WERI-Rb-1 (cell line): ENCODE measurements around the gene EMILIN3.

ENCODE experiments used
- DNase-seq: peaks from one replicate; pipeline ENCODE4 v3.0.0-alpha.2; 2020
- H3K27ac ChIP-seq: fragments of 250-450 bp; sonication (Bioruptor Pico); 2 replicates; pipeline ENCODE4 v1.5.1; 2020; ENCODE audit warnings: mild to moderate bottlenecking, moderate library complexity
- H3K27me3 ChIP-seq: fragments of 250-450 bp; sonication (Bioruptor Pico); 2 replicates; pipeline ENCODE4 v1.5.1; 2021; ENCODE audit warnings: mild to moderate bottlenecking, low read depth, moderate library complexity; ENCODE audit not compliant: insufficient read depth, severe bottlenecking
- H3K36me3 ChIP-seq: fragments of 250-450 bp; sonication (Bioruptor Pico); 2 replicates; pipeline ENCODE4 v1.5.1; 2020; ENCODE audit warnings: mild to moderate bottlenecking, moderate library complexity
- H3K4me3 ChIP-seq: 2 replicates; pipeline ENCODE4 v1.5.1; 2011; ENCODE audit warnings: low read depth, mild to moderate bottlenecking, control low read depth, low read length
- H3K9me3 ChIP-seq: fragments of 250-450 bp; sonication (Bioruptor Pico); 2 replicates; pipeline ENCODE4 v1.5.1; 2021; ENCODE audit warnings: mild to moderate bottlenecking, moderate library complexity; ENCODE audit not compliant: severe bottlenecking
- TF ChIP-seq, protein P1 (sequence below): IDR thresholded peaks from 2 replicates; pipeline ENCODE4 v1.5.1; 2011; ENCODE audit warnings: low read depth, mild to moderate bottlenecking, control low read depth, inconsistent platforms, low read length

The EMILIN3 gene

DNA sequence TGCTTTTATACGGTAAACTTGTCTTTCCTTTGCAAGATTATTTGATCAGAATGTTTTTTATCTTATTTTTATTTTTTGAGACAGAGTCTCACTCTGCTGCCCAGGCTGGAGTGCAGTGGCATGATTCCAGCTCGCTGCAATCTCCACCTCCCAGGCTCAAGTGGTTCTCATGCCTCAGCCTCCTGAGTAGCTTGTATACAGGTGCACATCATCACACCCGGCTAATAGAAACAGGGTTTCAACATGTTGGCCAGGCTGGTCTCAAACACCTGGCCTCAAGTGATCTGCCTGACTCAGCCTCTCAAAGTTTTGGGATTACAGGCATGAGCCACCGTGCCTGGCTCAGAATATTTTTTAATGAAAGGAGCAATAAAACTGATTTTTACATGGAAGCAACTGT is 34.9 kb downstream of the EMILIN3 start:
- no peaks in the 10 kb centered on the region for H3K9me3 ChIP-seq
- H3K4me3 ChIP-seq = no peak overlapping the region
- no peaks in the 10 kb centered on the region for H3K36me3 ChIP-seq
- no peaks in the 10 kb centered on the region for H3K27me3 ChIP-seq
- DNase-seq = no peak
- H3K27ac ChIP-seq = no peak overlapping the region
- TF ChIP-seq, protein P1, sequence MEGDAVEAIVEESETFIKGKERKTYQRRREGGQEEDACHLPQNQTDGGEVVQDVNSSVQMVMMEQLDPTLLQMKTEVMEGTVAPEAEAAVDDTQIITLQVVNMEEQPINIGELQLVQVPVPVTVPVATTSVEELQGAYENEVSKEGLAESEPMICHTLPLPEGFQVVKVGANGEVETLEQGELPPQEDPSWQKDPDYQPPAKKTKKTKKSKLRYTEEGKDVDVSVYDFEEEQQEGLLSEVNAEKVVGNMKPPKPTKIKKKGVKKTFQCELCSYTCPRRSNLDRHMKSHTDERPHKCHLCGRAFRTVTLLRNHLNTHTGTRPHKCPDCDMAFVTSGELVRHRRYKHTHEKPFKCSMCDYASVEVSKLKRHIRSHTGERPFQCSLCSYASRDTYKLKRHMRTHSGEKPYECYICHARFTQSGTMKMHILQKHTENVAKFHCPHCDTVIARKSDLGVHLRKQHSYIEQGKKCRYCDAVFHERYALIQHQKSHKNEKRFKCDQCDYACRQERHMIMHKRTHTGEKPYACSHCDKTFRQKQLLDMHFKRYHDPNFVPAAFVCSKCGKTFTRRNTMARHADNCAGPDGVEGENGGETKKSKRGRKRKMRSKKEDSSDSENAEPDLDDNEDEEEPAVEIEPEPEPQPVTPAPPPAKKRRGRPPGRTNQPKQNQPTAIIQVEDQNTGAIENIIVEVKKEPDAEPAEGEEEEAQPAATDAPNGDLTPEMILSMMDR = no peak

DNA sequence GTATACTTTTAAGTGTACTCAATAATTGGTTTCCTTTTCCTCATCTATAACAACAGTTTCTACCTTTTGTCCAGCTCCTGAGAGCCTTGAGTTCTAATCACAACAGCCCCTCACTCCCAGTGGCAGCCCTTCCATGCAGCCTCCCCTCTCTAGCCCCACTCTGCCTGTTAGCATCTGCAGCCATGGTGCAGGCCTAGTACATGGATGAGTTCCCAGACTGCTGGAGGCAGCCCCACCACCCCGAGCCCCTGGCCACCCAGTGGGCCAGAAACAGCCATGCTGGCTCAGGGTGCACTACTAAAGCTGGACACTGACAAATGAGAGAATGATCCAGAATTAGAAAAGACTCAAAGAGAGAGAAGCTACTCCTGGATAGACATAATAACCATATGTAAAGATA is 35.7 kb downstream of the EMILIN3 start:
- TF ChIP-seq, protein P1 = no peak
- no peak for DNase-seq
- Histone ChIP-seq H3K27ac (no peak overlapping the region), H3K9me3 (no peaks in the 10 kb centered on the region), H3K27me3 (no peaks in the 10 kb centered on the region), H3K4me3 (no peak overlapping the region), H3K36me3 (no peaks in the 10 kb centered on the region)

DNA sequence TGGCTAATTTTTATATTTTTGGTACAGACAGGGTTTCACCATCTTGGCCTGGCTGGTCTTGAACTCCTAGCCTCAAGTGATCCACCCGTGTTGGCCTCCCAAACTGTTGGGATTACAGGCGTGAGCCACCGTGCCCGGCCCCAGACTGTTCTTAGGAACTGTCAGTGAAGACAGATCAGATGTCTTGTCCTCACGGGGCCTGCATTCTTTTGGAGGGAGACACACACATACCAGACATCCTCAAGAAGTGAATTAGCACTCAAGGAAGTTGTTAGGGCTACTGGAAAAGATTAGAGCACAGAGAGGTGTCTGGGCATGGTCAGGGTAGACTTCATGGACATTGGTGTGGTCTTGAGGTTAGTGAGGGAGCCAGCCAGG is 36.3 kb downstream of the EMILIN3 start:
- no peak overlapping the region for H3K27ac ChIP-seq
- H3K9me3 ChIP-seq = no peaks in the 10 kb centered on the region
- TF ChIP-seq, protein P1 = no peak
- DNase-seq = no peak
- no peaks in the 10 kb centered on the region for H3K36me3 ChIP-seq
- H3K4me3 ChIP-seq = no peak overlapping the region
- H3K27me3 ChIP-seq = no peaks in the 10 kb centered on the region

DNA sequence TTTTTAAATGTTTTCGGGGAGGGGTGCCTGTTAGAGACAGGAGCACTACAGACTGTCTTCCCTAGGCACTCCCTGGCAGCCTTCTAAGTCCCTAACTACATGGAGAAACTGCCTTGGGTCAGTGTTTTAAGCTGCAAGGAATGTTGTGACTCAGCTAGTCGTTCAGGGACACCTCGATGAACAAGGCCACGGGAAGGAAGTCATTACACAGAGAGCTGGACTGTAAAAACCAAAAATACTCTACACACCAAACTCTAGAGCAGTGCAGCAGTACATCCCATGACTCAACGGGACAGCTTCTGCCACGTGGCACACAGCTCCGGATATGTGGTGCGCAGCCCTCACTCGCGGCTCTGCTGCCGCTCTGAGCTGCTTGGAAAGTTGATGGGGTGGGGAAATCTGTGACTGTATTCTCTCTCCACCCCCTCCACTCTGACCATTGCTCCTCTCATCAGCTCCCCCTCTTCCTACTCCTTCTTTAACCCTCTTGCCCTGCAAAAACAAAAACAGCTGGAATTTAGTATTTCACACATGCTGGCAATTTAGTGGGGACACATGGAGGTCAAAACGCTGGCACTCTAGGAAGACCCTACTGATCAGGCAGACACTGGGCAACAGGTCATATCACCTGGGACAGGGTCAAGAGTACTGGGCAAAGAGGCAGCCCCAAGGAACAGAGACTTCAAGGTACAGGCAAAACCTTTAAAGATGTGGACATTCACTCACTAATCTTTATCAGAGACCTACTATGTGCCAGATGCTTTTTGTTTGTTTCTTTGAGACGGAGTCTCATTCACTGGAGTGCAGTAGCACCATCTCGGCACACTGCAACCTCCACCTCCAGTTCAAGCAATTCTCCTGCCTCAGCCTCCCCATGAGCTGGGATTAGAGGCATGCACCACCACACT is 36.9 kb downstream of the EMILIN3 start:
- Histone ChIP-seq H3K27me3 (no peaks in the 10 kb centered on the region), H3K27ac (no peak overlapping the region), H3K9me3 (no peaks in the 10 kb centered on the region), H3K36me3 (no peaks in the 10 kb centered on the region), H3K4me3 (no peak overlapping the region)
- no peak for DNase-seq
- TF ChIP-seq, protein P1 = no peak

DNA sequence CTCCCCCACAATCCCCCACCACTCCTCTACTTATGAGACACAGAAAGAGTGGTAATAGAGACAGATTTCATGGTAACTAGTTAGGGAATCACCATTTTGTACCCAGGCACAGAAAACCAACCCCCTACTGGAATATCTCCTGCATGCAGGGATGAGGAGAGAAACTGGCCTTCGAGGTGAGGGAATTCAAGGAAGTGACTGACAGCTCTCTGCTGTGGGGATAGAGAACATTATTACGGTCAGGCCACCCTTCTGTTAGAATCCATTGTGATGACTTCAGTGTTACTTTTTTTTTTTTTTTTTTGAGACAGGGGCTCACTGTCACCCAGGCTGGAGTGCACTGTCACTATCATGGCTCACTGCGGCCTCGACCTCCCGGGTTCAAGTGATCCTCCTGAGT is 39.4 kb downstream of the EMILIN3 start:
- no peak overlapping the region for H3K4me3 ChIP-seq
- no peaks in the 10 kb centered on the region for H3K27me3 ChIP-seq
- no peaks in the 10 kb centered on the region for H3K9me3 ChIP-seq
- TF ChIP-seq, protein P1 = no peak
- DNase-seq = no peak
- H3K36me3 ChIP-seq = no peaks in the 10 kb centered on the region
- H3K27ac ChIP-seq = no peak overlapping the region

DNA sequence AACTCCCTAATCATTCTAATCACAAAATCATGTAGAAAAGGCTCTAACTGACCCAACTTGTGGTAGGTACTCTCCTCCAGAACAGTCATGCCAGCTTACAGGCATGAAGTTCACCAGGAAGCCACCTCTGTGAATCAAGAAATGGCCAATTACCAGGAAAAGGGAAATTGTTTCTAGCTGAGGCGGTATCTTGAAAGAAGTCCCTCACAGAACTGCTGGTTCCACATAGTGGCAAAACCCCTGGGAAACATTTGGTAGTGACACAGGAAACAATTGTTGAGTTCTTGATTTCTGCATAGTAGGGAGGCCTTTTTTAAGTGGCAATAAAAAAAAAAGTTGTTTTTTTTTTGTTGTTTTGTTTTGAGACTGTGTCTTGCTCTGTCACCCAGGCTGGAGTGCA is 45.6 kb downstream of the EMILIN3 start:
- Histone ChIP-seq H3K27ac (no peak overlapping the region), H3K9me3 (no peaks in the 10 kb centered on the region), H3K27me3 (no peaks in the 10 kb centered on the region), H3K4me3 (no peak overlapping the region), H3K36me3 (no peaks in the 10 kb centered on the region)
- DNase-seq = no peak
- TF ChIP-seq, protein P1 = no peak
